Measurements from ENCODE around the gene TRIM63.

DNA sequence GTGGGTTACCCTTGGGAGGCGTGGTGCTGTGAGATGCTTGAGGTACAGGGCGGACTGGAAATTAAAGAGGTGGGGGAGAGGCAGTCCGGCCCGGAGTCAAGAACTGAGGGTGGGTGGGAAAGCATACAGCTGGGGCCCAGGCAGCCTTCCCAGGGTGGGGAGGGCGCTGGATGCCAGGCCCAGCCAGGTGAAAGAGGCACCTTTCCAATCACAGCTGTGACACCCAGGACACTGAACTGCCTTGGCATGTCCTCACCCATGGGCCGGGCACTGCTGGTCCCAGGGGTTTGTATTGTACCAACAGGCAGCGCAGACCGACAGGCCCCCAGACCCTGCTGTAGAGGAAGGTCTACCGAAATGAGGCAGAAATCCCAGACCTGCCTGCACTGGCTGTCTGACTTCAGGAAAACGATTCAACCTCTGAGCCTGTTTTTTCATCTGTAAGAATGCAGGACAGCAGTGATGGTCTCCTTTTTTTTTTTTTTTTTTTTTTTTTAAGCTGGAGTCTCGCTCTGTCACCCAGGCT is 30.6 kb downstream of the TRIM63 start:
- no peak for TF ChIP-seq POLR2AphosphoS5 (IDR thresholded peaks at IDR 0.05)
- TF ChIP-seq, protein P1, sequence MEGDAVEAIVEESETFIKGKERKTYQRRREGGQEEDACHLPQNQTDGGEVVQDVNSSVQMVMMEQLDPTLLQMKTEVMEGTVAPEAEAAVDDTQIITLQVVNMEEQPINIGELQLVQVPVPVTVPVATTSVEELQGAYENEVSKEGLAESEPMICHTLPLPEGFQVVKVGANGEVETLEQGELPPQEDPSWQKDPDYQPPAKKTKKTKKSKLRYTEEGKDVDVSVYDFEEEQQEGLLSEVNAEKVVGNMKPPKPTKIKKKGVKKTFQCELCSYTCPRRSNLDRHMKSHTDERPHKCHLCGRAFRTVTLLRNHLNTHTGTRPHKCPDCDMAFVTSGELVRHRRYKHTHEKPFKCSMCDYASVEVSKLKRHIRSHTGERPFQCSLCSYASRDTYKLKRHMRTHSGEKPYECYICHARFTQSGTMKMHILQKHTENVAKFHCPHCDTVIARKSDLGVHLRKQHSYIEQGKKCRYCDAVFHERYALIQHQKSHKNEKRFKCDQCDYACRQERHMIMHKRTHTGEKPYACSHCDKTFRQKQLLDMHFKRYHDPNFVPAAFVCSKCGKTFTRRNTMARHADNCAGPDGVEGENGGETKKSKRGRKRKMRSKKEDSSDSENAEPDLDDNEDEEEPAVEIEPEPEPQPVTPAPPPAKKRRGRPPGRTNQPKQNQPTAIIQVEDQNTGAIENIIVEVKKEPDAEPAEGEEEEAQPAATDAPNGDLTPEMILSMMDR (IDR thresholded peaks at IDR 0.05): no peak

All from prostate gland (tissue), 2 donors.